AG09319 (cell line): ENCODE measurements around the gene HSD17B8.

Source experiments
- DNase-seq: peaks from one replicate; pipeline ENCODE4 v3.0.0-alpha.2; 2010; ENCODE audit warnings: low read depth; ENCODE audit errors: extremely low read depth
- CTCF ChIP-seq: IDR thresholded peaks from 2 replicates; pipeline ENCODE4 v1.5.1; 2011; ENCODE audit warnings: low read depth, mild to moderate bottlenecking, inconsistent platforms, low read length, moderate library complexity

The HSD17B8 gene

GRCh38 chr6:33187809-33188208 lies 16.6 kb upstream of the HSD17B8 start:
- DNase-seq: no peak
- no peak for TF ChIP-seq CTCF

- no peak for TF ChIP-seq CTCF
Measured at GRCh38 chr6:33189164-33189563, 15.3 kb upstream of the HSD17B8 start.

GRCh38 chr6:33189625-33190448 lies 14.6 kb upstream of the HSD17B8 start:
- no peak for DNase-seq
- TF ChIP-seq CTCF: no peak

More at GRCh38 chr6:33189164-33189563, 15.3 kb upstream of the HSD17B8 start:
- no peak for DNase-seq

GRCh38 chr6:33190504-33191107 lies 13.8 kb upstream of the HSD17B8 start:
- no peak for TF ChIP-seq CTCF
- no peak for DNase-seq

GRCh38 chr6:33191383-33192104 lies 12.9 kb upstream of the HSD17B8 start:
- no peak for DNase-seq
- TF ChIP-seq CTCF: no peak

GRCh38 chr6:33192105-33192646 lies 12.3 kb upstream of the HSD17B8 start, which contains the start of gene COL11A2:
TSS of gene COL11A2 (minus strand) at chr6:33192467. CDS start at chr6:33192240, 227 bp downstream.
- DNase-seq: no peak
- no peak for TF ChIP-seq CTCF
